WI38 (cell line): Measurements from ENCODE around the gene AQP12B.
"Not testable (repeated sequence)": the region's sequence is repeated elsewhere in the genome, so short reads cannot be mapped to it uniquely, and the experiment has no call there.

Source experiments
- H3K4me3 ChIP-seq: 2 replicates; pipeline ENCODE4 v1.5.1; 2011; ENCODE audit warnings: low read depth, mild to moderate bottlenecking, control low read depth, low read length
- TF ChIP-seq, protein P1 (sequence below): IDR thresholded peaks from 2 replicates; pipeline ENCODE4 v1.5.1; 2012; ENCODE audit warnings: low read depth, mild to moderate bottlenecking, control low read depth, low read length

Gene AQP12B

DNA sequence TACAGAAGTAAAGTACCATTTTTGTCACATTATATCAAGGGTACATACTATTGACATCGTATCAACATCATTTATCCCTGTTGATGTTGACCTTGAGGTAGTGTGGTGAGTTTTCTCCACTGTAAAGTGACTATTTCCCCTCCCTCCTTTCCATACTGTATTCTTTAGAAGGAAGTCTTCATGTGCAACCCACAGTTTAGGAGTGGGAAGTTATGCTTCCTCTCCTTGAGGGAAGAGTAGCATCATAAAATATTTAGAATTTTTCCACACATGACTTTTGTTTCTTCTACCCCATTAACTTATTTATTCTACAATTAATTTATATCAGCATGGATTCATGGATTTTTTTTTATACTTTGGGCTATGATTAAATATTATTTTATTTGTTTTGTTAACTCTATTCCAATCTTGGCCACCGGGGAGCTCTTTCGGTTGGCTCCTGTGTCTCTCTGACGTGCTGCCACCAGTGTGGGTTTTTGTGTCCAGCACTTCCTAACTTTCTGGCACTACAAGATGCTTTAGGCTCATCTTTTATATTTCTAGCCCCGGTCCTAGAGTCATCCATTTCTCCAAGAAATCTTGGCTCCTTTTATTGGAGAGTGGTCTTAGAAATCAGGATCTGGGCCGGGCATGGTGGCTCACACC lies 19.0 kb downstream of the AQP12B start:
- TF ChIP-seq, protein P1, sequence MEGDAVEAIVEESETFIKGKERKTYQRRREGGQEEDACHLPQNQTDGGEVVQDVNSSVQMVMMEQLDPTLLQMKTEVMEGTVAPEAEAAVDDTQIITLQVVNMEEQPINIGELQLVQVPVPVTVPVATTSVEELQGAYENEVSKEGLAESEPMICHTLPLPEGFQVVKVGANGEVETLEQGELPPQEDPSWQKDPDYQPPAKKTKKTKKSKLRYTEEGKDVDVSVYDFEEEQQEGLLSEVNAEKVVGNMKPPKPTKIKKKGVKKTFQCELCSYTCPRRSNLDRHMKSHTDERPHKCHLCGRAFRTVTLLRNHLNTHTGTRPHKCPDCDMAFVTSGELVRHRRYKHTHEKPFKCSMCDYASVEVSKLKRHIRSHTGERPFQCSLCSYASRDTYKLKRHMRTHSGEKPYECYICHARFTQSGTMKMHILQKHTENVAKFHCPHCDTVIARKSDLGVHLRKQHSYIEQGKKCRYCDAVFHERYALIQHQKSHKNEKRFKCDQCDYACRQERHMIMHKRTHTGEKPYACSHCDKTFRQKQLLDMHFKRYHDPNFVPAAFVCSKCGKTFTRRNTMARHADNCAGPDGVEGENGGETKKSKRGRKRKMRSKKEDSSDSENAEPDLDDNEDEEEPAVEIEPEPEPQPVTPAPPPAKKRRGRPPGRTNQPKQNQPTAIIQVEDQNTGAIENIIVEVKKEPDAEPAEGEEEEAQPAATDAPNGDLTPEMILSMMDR = no peak
- H3K4me3 ChIP-seq = no peak overlapping the region

DNA sequence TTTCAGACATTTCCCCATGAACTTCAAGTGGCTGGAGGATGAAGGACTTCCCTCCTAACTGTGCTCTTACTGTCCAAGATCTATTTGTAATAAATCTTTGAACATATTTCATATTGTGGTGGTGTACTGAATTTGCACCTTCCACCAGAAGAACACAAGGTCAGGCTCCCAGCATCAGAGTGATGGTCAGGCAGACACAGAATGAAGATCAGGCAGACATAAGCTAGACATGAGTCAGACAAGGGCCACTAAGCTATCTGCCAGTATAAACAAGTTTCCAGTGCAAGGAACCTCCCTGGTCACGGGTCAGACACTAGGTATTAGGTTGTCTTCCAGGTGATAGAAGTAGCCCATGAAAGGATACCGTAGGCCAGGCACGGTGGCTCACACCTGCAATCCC lies 20.0 kb downstream of the AQP12B start:
- H3K4me3 ChIP-seq = no peak overlapping the region
- TF ChIP-seq, protein P1 = no peak

DNA sequence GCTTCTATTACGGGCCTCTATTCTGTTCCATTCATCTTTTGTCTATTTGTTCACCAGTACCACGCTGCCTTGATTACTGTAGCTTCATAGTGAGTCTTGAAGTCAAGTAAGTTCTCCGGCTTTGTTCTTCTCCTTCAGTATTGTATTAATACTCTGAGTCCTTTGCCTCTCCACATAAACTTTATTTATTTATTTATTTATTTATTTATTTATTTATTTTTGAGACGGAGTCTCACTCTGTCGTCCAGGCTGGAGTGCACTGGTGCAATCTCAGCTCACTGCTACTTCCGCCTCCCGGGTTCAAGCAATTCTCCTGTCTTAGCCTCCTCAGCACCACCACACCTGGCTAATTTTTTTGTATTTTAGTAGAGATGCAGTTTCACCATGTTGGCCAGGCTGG lies 22.8 kb downstream of the AQP12B start:
- H3K4me3 ChIP-seq = not testable (repeated sequence)

DNA sequence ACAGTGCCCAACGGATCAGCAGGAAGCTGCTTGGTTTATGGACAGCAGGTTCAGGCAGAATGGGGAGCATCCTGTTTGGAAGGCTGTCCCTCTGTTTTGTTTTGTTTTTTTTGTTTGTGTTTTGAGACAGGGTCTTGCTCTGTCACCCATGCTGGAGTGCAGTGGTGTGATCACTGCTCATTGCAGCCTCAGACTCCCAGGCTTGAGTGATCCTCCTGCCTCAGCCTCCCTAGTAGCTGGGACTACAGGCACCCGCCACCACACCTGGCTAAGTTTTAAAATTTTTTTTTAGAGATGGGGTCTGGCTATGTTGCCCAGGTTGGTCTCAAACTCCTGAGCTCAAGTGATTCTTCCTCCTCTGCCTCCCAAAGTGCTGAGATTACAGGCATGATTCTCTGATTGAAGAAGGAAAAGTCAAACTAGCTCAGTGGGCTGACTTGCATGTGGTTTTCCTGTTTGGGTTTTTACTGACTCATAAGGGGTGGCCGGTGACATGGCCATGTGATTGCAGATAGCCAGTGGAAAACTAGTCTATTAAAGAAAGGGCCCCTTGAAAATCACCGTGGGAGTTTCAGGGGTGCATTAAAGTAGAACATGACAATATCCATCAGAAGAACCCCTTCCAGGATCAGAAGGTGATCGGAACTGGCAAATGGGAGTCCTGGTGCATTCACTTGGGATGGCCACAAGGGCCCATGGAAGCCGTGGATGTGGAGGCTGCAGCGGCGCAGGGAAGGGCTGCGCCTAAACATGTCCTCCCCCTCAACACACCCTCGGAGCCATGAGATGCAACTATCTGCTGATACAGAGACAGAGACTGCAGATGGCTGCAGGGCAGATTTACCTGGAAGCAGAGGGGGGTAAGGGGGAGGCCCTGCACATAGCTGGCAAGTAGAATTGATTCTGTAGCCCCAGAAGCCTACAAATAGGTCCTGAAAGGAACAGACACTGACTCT lies 26.5 kb downstream of the AQP12B start:
- H3K4me3 ChIP-seq = no peak overlapping the region
- TF ChIP-seq, protein P1 = no peak

DNA sequence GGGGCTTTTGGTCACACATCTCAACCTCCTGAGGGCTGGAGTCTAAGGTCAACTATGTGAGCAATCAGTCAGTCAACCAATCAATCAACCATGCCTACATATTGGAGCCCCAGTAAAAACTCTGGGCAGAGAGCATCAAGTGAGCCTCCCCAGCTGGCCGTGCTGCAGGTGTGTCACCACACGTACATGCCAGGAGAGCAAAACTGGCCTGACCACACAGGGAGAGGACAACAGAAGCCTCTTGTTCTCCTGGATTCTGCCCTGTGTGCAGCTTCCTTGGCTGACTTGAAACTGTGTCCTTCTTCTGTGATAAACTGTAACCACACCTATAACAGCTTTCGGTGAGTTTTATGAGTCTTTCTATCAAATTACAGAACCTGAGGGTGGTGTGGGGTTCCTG lies 31.5 kb downstream of the AQP12B start:
- H3K4me3 ChIP-seq = no peak overlapping the region
- TF ChIP-seq, protein P1 = no peak

DNA sequence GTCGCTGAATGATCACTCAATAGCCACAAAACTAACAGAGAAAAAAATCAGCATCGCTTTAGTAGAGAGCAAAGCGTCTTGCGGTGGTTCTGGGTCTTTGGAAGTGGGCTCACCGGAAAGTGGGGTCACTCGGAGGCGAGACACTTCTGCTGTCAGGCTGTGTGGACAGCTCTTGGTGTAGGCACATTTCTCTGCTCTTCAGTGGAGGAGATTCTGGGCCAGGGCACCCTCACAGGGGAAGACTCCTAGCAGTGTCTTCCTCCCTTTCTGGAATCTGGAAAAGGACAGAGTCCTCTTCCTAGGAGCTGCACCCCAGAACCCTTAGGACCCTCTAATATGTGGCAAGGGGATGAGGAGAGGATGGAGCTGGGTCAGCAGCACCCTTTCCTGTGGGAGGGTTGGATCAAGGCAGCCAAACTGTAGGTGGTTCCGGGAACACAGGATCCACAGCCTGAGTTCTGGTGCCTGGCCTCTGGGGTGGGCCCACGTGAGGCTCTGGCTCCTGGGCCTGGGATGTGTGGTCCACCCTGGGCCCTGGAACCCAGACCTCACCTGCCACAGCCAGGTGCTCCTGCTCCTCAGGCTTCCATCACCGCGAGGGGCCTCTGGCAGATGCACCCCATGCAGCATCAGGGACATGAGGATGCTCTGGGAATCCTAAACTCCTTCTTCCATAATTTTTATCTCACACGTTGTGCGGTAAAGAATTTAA lies 32.3 kb downstream of the AQP12B start:
- no peak overlapping the region for H3K4me3 ChIP-seq
- TF ChIP-seq, protein P1 = no peak

DNA sequence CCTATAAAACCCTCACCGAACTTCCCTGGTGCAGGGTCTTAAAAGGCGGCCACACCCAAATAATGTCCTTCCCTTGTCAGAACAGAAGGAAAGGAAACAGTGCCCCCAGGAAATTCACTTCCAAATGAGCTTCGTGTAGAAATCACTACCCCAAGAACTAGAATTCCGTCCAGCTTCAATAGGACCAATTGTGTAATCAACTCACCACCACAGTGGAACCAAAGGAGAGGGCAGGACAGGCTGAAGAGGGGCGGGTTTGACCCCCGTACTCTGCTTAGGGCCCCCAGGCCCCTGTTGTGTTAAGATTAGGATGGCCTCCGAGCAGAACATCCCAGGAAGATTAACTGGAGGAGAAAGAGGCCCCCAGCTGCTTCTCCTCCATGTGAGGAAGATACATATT lies 33.4 kb downstream of the AQP12B start:
- TF ChIP-seq, protein P1 = no peak
- H3K4me3 ChIP-seq = no peak overlapping the region
